Skeletal muscle satellite cell (primary cell): Measurements from ENCODE around the gene TBC1D2B.

Experiments
- H3K27me3 ChIP-seq: 2 replicates; pipeline ENCODE4 v1.7.0; 2013; ENCODE audit warnings: low read length; ENCODE audit not compliant: control insufficient read depth, insufficient read depth
- H3K36me3 ChIP-seq: 2 replicates; pipeline ENCODE4 v1.7.0; 2013; ENCODE audit warnings: mild to moderate bottlenecking, control low read depth, low read length; ENCODE audit not compliant: insufficient read depth
- H3K4me1 ChIP-seq: 2 replicates; pipeline ENCODE4 v1.7.0; 2013; ENCODE audit warnings: low read length; ENCODE audit not compliant: control insufficient read depth, insufficient read depth
- H3K4me2 ChIP-seq: 2 replicates; pipeline ENCODE4 v1.7.0; 2013; ENCODE audit warnings: mild to moderate bottlenecking, low read length
- H3K4me3 ChIP-seq: 2 replicates; pipeline ENCODE4 v1.7.0; 2013; ENCODE audit warnings: low read length
- H3K9ac ChIP-seq: 2 replicates; pipeline ENCODE4 v1.7.0; 2013; ENCODE audit warnings: mild to moderate bottlenecking, low read depth, low read length, moderate library complexity
- H3K9me3 ChIP-seq: replicated peaks from 2 replicates; pipeline ENCODE4 v1.7.0; 2013; ENCODE audit warnings: mild to moderate bottlenecking, control low read depth, low read length

TBC1D2B gene

GRCh38 chr15:78035861-78036476 is 41.5 kb downstream of the TBC1D2B start:
- H3K27me3 ChIP-seq, result no peaks in the 10 kb centered on the region
- H3K4me2 ChIP-seq, result no peak overlapping the region
- no peaks in the 10 kb centered on the region for H3K9me3 ChIP-seq
- peaks cover 18% of the 10 kb centered on the region for H3K36me3 ChIP-seq
- no peak overlapping the region for H3K9ac ChIP-seq
- H3K4me1 ChIP-seq, result peaks cover 30% of the 10 kb centered on the region
- H3K4me3 ChIP-seq, result no peak overlapping the region

GRCh38 chr15:78035321-78035751 is 42.2 kb downstream of the TBC1D2B start:
- peaks cover 27% of the 10 kb centered on the region for H3K4me1 ChIP-seq
- no peak overlapping the region for H3K4me3 ChIP-seq
- H3K9ac ChIP-seq, result no peak overlapping the region
- peak overlapping the region; percentile 10 for H3K4me2 ChIP-seq
- no peaks in the 10 kb centered on the region for H3K27me3 ChIP-seq
- H3K36me3 ChIP-seq, result peaks cover 18% of the 10 kb centered on the region
- no peaks in the 10 kb centered on the region for H3K9me3 ChIP-seq

GRCh38 chr15:78034495-78035191 is 42.9 kb downstream of the TBC1D2B start:
- H3K4me1 ChIP-seq, result peaks cover 27% of the 10 kb centered on the region

GRCh38 chr15:78033864-78034263 is 43.6 kb downstream of the TBC1D2B start:
- Histone ChIP-seq H3K9me3 (no peaks in the 10 kb centered on the region), H3K4me1 (peaks cover 27% of the 10 kb centered on the region), H3K36me3 (peaks cover 21% of the 10 kb centered on the region), H3K27me3 (no peaks in the 10 kb centered on the region), H3K4me2 (no peak overlapping the region), H3K4me3 (no peak overlapping the region), H3K9ac (no peak overlapping the region)

More at GRCh38 chr15:78034495-78035191, 42.9 kb downstream of the TBC1D2B start:
- Histone ChIP-seq H3K27me3 (no peaks in the 10 kb centered on the region), H3K4me3 (no peak overlapping the region), H3K9ac (no peak overlapping the region), H3K9me3 (no peaks in the 10 kb centered on the region), H3K4me2 (peak overlapping the region; percentile 10), H3K36me3 (peaks cover 18% of the 10 kb centered on the region)

GRCh38 chr15:78032671-78033070 is 44.8 kb downstream of the TBC1D2B start:
- no peaks in the 10 kb centered on the region for H3K9me3 ChIP-seq
- H3K4me1 ChIP-seq, result peaks cover 27% of the 10 kb centered on the region
- H3K9ac ChIP-seq, result no peak overlapping the region
- peaks cover 19% of the 10 kb centered on the region for H3K36me3 ChIP-seq
- no peak overlapping the region for H3K4me2 ChIP-seq
- H3K27me3 ChIP-seq, result no peaks in the 10 kb centered on the region
- H3K4me3 ChIP-seq, result no peak overlapping the region

- H3K4me2 ChIP-seq, result no peak overlapping the region
- no peak overlapping the region for H3K4me3 ChIP-seq
- H3K9me3 ChIP-seq, result no peaks in the 10 kb centered on the region
- peaks cover 14% of the 10 kb centered on the region for H3K4me1 ChIP-seq
- no peak overlapping the region for H3K9ac ChIP-seq
- no peaks in the 10 kb centered on the region for H3K27me3 ChIP-seq
- H3K36me3 ChIP-seq, result peaks cover 57% of the 10 kb centered on the region
These were observed 52.6 kb downstream of the TBC1D2B start for GRCh38 chr15:78024883-78025282.

GRCh38 chr15:78024519-78024870 is 53.0 kb downstream of the TBC1D2B start:
- Histone ChIP-seq H3K9ac (peak overlapping the region; percentile 17), H3K4me1 (peaks cover 14% of the 10 kb centered on the region), H3K4me2 (peak overlapping the region; percentile 8), H3K36me3 (peaks cover 55% of the 10 kb centered on the region), H3K4me3 (no peak overlapping the region), H3K27me3 (no peaks in the 10 kb centered on the region), H3K9me3 (no peaks in the 10 kb centered on the region)

GRCh38 chr15:78023865-78024518 is 53.5 kb downstream of the TBC1D2B start:
- no peaks in the 10 kb centered on the region for H3K9me3 ChIP-seq
- peaks cover 14% of the 10 kb centered on the region for H3K4me1 ChIP-seq
- peak overlapping the region; percentile 17 for H3K9ac ChIP-seq
- H3K4me3 ChIP-seq, result no peak overlapping the region
- peaks cover 52% of the 10 kb centered on the region for H3K36me3 ChIP-seq
- H3K27me3 ChIP-seq, result no peaks in the 10 kb centered on the region
- peak overlapping the region; percentile 8 for H3K4me2 ChIP-seq

GRCh38 chr15:78023081-78023665 is 54.3 kb downstream of the TBC1D2B start:
- peaks cover 52% of the 10 kb centered on the region for H3K36me3 ChIP-seq
- H3K4me2 ChIP-seq, result no peak overlapping the region
- H3K4me1 ChIP-seq, result peaks cover 14% of the 10 kb centered on the region
- H3K27me3 ChIP-seq, result no peaks in the 10 kb centered on the region
- H3K9me3 ChIP-seq, result no peaks in the 10 kb centered on the region
- H3K4me3 ChIP-seq, result no peak overlapping the region
- no peak overlapping the region for H3K9ac ChIP-seq

GRCh38 chr15:78021761-78022160 is 55.8 kb downstream of the TBC1D2B start:
- H3K4me3 ChIP-seq, result no peak overlapping the region
- H3K4me1 ChIP-seq, result peaks cover 14% of the 10 kb centered on the region
- H3K36me3 ChIP-seq, result peaks cover 55% of the 10 kb centered on the region
- no peaks in the 10 kb centered on the region for H3K27me3 ChIP-seq
- no peak overlapping the region for H3K9ac ChIP-seq
- H3K4me2 ChIP-seq, result no peak overlapping the region
- no peaks in the 10 kb centered on the region for H3K9me3 ChIP-seq

- Histone ChIP-seq H3K27me3 (no peaks in the 10 kb centered on the region), H3K36me3 (peaks cover 59% of the 10 kb centered on the region), H3K4me1 (peaks cover 14% of the 10 kb centered on the region), H3K4me3 (no peak overlapping the region), H3K9ac (no peak overlapping the region), H3K4me2 (no peak overlapping the region), H3K9me3 (no peaks in the 10 kb centered on the region)
These were observed 57.5 kb downstream of the TBC1D2B start for GRCh38 chr15:78020007-78020406.
